Mesenchymal stem cell (in vitro differentiated cells and primary cell): ENCODE measurements around the gene RABGAP1L.
"Not testable (repeated sequence)": the region's sequence is repeated elsewhere in the genome, so short reads cannot be mapped to it uniquely, and the experiment has no call there.

Experiments used
- DNase-seq: peaks from one replicate; pipeline ENCODE4 v3.0.0-alpha.2; 2013
- H2AFZ ChIP-seq: one replicate; pipeline ENCODE4 v1.6.1; 2013; ENCODE audit warnings: low read depth, mild to moderate bottlenecking, control low read depth, inconsistent platforms, low read length, moderate library complexity
- H2AK5ac ChIP-seq: 2 replicates; pipeline ENCODE4 v1.6.1; 2013; ENCODE audit warnings: low read length, moderate library complexity, mild to moderate bottlenecking, inconsistent platforms; ENCODE audit not compliant: severe bottlenecking
- H2BK120ac ChIP-seq: one replicate; pipeline ENCODE4 v1.6.1; 2013; ENCODE audit warnings: low read depth, mild to moderate bottlenecking, inconsistent platforms, low read length, moderate library complexity
- H2BK12ac ChIP-seq, 2 experiments: one replicate each; pipeline ENCODE4 v1.6.1; 2013; ENCODE audit warnings: inconsistent platforms in 2 of 2, low read length in 2 of 2, mild to moderate bottlenecking in 2 of 2, moderate library complexity in 2 of 2, control low read depth in 1 of 2
- H2BK15ac ChIP-seq: one replicate; pipeline ENCODE4 v1.6.1; 2013; ENCODE audit warnings: mild to moderate bottlenecking, low read depth, inconsistent platforms; ENCODE audit not compliant: poor library complexity, severe bottlenecking
- H2BK5ac ChIP-seq: 2 replicates; pipeline ENCODE4 v1.6.1; 2013; ENCODE audit warnings: low read depth, mild to moderate bottlenecking, low read length, control low read depth, inconsistent platforms; ENCODE audit not compliant: poor library complexity, severe bottlenecking
- H3K14ac ChIP-seq, 2 experiments: one replicate each; pipeline ENCODE4 v1.6.1; 2013; ENCODE audit warnings: inconsistent platforms in 2 of 2, low read length in 2 of 2, control low read depth in 1 of 2, mild to moderate bottlenecking in 1 of 2, moderate library complexity in 1 of 2
- H3K18ac ChIP-seq, 2 experiments: one replicate each; pipeline ENCODE4 v1.6.1; 2013; ENCODE audit warnings: inconsistent platforms in 2 of 2, low read length in 2 of 2, control low read depth in 1 of 2, low read depth in 1 of 2, mild to moderate bottlenecking in 1 of 2
- H3K23ac ChIP-seq, 2 experiments: one replicate each; pipeline ENCODE4 v1.6.1; 2013; ENCODE audit warnings: inconsistent platforms in 2 of 2, low read length in 2 of 2, mild to moderate bottlenecking in 2 of 2, moderate library complexity in 2 of 2, control low read depth in 1 of 2
- H3K27ac ChIP-seq: 2 replicates; pipeline ENCODE4 v1.5.1; 2013; ENCODE audit warnings: mild to moderate bottlenecking, moderate library complexity, low read length, control low read depth, inconsistent platforms; ENCODE audit not compliant: poor library complexity, severe bottlenecking
- H3K27me3 ChIP-seq, 2 experiments: 2 replicates each; pipeline versions ENCODE4 v1.6.1 to v1.7.0; 2013; ENCODE audit warnings: low read length in 2 of 2, mild to moderate bottlenecking in 2 of 2, moderate library complexity in 2 of 2, control low read depth in 1 of 2, inconsistent platforms in 1 of 2; ENCODE audit not compliant: control insufficient read depth in 1 of 2, insufficient read depth in 1 of 2
- H3K36me3 ChIP-seq, 2 experiments: 2 replicates each; pipeline versions ENCODE4 v1.6.1 to v1.7.0; 2013; ENCODE audit warnings: low read length in 2 of 2, control low read depth in 1 of 2, inconsistent platforms in 1 of 2, low read depth in 1 of 2, mild to moderate bottlenecking in 1 of 2; ENCODE audit not compliant: insufficient read depth in 2 of 2, control insufficient read depth in 1 of 2
- H3K4ac ChIP-seq, 2 experiments: one replicate each; pipeline ENCODE4 v1.6.1; 2013; ENCODE audit warnings: inconsistent platforms in 2 of 2, low read length in 2 of 2, mild to moderate bottlenecking in 2 of 2, moderate library complexity in 2 of 2, control low read depth in 1 of 2, low read depth in 1 of 2
- H3K4me1 ChIP-seq: 2 replicates; pipeline ENCODE4 v1.6.1; 2013; ENCODE audit warnings: low read depth, low read length, control low read depth; ENCODE audit not compliant: control insufficient read depth, insufficient read depth
- H3K4me2 ChIP-seq: 2 replicates; pipeline ENCODE4 v1.6.1; 2013; ENCODE audit warnings: low read length, mild to moderate bottlenecking, inconsistent platforms; ENCODE audit not compliant: poor library complexity, severe bottlenecking
- H3K4me3 ChIP-seq, 2 experiments: 2 replicates each; pipeline versions ENCODE4 v1.5.1 to v1.7.0; 2013; ENCODE audit warnings: low read length in 2 of 2, mild to moderate bottlenecking in 2 of 2, control low read depth in 1 of 2, low read depth in 1 of 2; ENCODE audit not compliant: insufficient read depth in 1 of 2
- H3K79me1 ChIP-seq: replicated peaks from 2 replicates; pipeline ENCODE4 v1.6.1; 2013; ENCODE audit warnings: mild to moderate bottlenecking, control low read depth, low read length, inconsistent platforms; ENCODE audit not compliant: poor library complexity, severe bottlenecking
- H3K9ac ChIP-seq: 2 replicates; pipeline ENCODE4 v1.7.0; 2013; ENCODE audit warnings: mild to moderate bottlenecking, low read length, moderate library complexity
- H3K9me3 ChIP-seq: 2 replicates; pipeline ENCODE4 v1.7.0; 2013; ENCODE audit warnings: mild to moderate bottlenecking, low read length; ENCODE audit not compliant: control insufficient read depth
- H4K8ac ChIP-seq: one replicate; pipeline ENCODE4 v1.6.1; 2013; ENCODE audit warnings: inconsistent platforms, mild to moderate bottlenecking, low read length, moderate library complexity
- H4K91ac ChIP-seq: one replicate; pipeline ENCODE4 v1.6.1; 2013; ENCODE audit warnings: mild to moderate bottlenecking, low read length, inconsistent platforms
- WGBS: methylation state at CpG from one replicate; pipeline ENCODE4 v1.1.7; 2013; ENCODE audit warnings: mixed read lengths; 5-methylcytosine and 5-hydroxymethylcytosine counted together

RABGAP1L gene

DNA sequence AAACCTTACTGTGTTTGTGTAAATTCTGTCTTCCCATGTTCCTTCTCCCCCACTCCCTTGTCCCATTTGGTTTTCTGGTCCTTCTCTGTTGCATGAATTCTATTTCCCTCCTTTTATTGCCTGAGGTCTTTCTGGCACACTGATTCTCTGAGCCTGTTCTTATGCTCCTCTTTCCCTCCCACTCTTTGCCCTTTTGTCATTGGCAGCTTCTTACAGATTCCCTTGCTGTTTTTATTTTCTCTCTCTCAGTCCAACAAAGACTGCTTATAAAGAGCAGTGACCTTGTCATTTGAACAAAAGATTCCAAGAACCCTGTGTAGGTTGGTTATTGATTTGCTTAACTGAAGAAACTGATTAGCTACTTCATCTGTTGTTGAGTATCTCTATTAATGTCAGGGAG lies 338.2 kb downstream of the RABGAP1L start:
- H3K23ac ChIP-seq, result no peak overlapping the region
- no peak overlapping the region for H3K4me3 ChIP-seq
- no peaks in the 10 kb centered on the region for H3K27me3 ChIP-seq
- no peak overlapping the region for H2BK5ac ChIP-seq
- H3K4me1 ChIP-seq, result no peaks in the 10 kb centered on the region
- H3K4ac ChIP-seq, result no peak overlapping the region
- no peak overlapping the region for H3K27ac ChIP-seq
- no peak overlapping the region for H4K91ac ChIP-seq
- no peaks in the 10 kb centered on the region for H3K36me3 ChIP-seq
- no peak overlapping the region for H2AK5ac ChIP-seq
- H2BK12ac ChIP-seq, result no peak overlapping the region
- no peak overlapping the region for H2AFZ ChIP-seq
- no peak for DNase-seq
- no peak overlapping the region for H4K8ac ChIP-seq
- H2BK15ac ChIP-seq, result no peak overlapping the region
- H3K9ac ChIP-seq, result no peak overlapping the region
- H3K4me2 ChIP-seq, result no peak overlapping the region
- H3K79me1 ChIP-seq, result no peaks in the 10 kb centered on the region
- H3K14ac ChIP-seq, result no peak overlapping the region
- no peak overlapping the region for H2BK120ac ChIP-seq
- H3K9me3 ChIP-seq, result no peaks in the 10 kb centered on the region
- no peak overlapping the region for H3K18ac ChIP-seq

DNA sequence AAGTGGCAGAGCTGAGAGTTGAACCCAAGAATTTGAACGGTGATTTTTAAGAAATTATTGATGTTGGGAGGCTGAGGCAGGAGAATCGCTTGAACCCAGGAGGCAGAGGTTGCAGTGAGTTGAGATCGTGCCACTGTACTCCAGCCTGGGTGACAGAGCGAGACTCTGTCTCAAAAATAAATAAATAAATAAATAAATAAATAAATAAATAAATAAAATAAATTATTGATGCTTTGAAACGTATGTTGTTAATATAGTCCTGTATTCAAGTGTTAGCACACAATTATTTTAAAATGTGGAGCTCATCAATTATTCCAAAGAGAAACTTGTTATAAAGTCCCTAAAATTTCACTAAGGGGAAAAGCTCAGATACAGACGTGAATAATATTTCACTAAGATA lies 357.4 kb downstream of the RABGAP1L start:
- not testable (repeated sequence) for H2BK120ac ChIP-seq, H3K23ac ChIP-seq, H3K18ac ChIP-seq, H2AFZ ChIP-seq, H3K4ac ChIP-seq, H4K91ac ChIP-seq, H3K9ac ChIP-seq, H2BK5ac ChIP-seq, H3K79me1 ChIP-seq, DNase-seq, H3K14ac ChIP-seq, H3K27me3 ChIP-seq, H3K36me3 ChIP-seq, H2BK15ac ChIP-seq, H3K9me3 ChIP-seq, H2BK12ac ChIP-seq, H3K4me2 ChIP-seq, H2AK5ac ChIP-seq, H4K8ac ChIP-seq, H3K4me3 ChIP-seq, H3K4me1 ChIP-seq, H3K27ac ChIP-seq
- 100% methylated on average over 1 of the region's 6 CpGs for WGBS

DNA sequence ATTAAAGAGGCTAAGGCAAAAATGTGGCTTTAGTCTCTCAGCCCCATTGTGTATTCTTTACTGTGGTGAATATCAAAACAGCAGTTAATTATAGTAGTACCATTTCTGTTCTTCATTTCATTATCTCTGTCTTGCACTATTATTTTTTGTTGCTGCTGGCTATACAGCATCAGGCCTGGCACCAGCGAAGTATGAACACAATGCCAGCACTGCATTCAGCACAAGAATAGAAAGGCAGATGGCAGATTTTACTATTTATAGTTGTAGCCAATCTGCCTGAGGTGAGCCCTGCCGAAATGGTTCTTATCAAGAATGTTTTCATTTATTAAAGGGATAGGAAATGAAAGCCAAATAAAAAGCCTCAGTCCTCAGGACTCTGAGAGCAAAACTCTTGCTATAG lies 360.5 kb downstream of the RABGAP1L start:
- H3K4me2 ChIP-seq, result no peak overlapping the region
- no peak overlapping the region for H3K9ac ChIP-seq
- H3K4me3 ChIP-seq, result no peak overlapping the region
- no peak overlapping the region for H3K27ac ChIP-seq
- H4K91ac ChIP-seq, result no peak overlapping the region
- H3K14ac ChIP-seq, result no peak overlapping the region
- no peaks in the 10 kb centered on the region for H3K36me3 ChIP-seq
- no peaks in the 10 kb centered on the region for H3K27me3 ChIP-seq
- H3K18ac ChIP-seq, result no peak overlapping the region
- no peak overlapping the region for H2BK12ac ChIP-seq
- H2BK120ac ChIP-seq, result no peak overlapping the region
- no peak overlapping the region for H4K8ac ChIP-seq
- H2BK15ac ChIP-seq, result no peak overlapping the region
- H2AK5ac ChIP-seq, result no peak overlapping the region
- DNase-seq, result no peak
- peaks cover 2% of the 10 kb centered on the region for H3K9me3 ChIP-seq
- H2BK5ac ChIP-seq, result no peak overlapping the region
- H3K4me1 ChIP-seq, result no peaks in the 10 kb centered on the region
- H3K4ac ChIP-seq, result no peak overlapping the region
- H3K23ac ChIP-seq, result no peak overlapping the region
- peaks cover 1% of the 10 kb centered on the region for H3K79me1 ChIP-seq
- H2AFZ ChIP-seq, result no peak overlapping the region
- whole genome bisulfite sequencing, result 100% methylated on average over 2 of the region's 2 CpGs

DNA sequence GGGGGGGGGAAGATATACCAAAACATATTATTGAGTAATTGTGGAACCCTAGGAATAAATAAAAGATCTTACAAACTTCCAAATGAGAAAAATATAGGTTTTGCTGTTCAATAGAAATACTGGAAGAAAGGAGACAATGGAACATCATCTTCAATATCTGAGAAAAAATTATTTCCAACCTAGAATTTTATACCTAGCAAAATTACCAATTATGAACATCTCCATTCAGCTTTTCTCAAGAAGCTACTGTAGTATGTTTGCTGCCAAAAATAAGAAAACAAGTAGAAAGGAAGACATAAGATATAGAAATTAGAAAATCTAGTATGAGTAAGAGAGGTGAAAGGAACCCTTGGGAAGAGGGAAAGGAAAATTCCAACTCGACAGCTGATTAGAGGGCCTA lies 372.4 kb downstream of the RABGAP1L start:
- H3K36me3 ChIP-seq, result peaks cover 0 to 5% of the 10 kb centered on the region in 2 experiments
- no peak for DNase-seq
- no peak overlapping the region for H2BK12ac ChIP-seq
- no peak overlapping the region for H3K23ac ChIP-seq
- no peak overlapping the region for H3K4me2 ChIP-seq
- no peak overlapping the region for H3K4me3 ChIP-seq
- no peak overlapping the region for H3K18ac ChIP-seq
- no peak overlapping the region for H3K27ac ChIP-seq
- no peak overlapping the region for H3K9ac ChIP-seq
- H2BK15ac ChIP-seq, result no peak overlapping the region
- no peaks in the 10 kb centered on the region for H3K27me3 ChIP-seq
- H3K14ac ChIP-seq, result no peak overlapping the region
- H3K4ac ChIP-seq, result no peak overlapping the region
- no peaks in the 10 kb centered on the region for H3K4me1 ChIP-seq
- H2BK120ac ChIP-seq, result no peak overlapping the region
- peaks cover 10% of the 10 kb centered on the region for H3K79me1 ChIP-seq
- no peak overlapping the region for H2AK5ac ChIP-seq
- no peak overlapping the region for H4K8ac ChIP-seq
- WGBS, result 94% methylated on average over 1 of the region's 1 CpG
- peaks cover 10% of the 10 kb centered on the region for H3K9me3 ChIP-seq
- no peak overlapping the region for H2BK5ac ChIP-seq
- no peak overlapping the region for H2AFZ ChIP-seq
- no peak overlapping the region for H4K91ac ChIP-seq
